SH-SY5Y (cell line): ENCODE results near the gene DDX41.

ENCODE experiments used
- GATA2 ChIP-seq: IDR thresholded peaks from 2 replicates; pipeline ENCODE4 v1.6.1; 2011; ENCODE audit warnings: mild to moderate bottlenecking, low read depth, low read length
- GATA3 ChIP-seq: IDR thresholded peaks from 2 replicates; pipeline ENCODE4 v1.6.1; 2011; ENCODE audit warnings: low read depth, mild to moderate bottlenecking, low read length, moderate library complexity

DDX41 gene

GRCh38 chr5:177477701-177478477 lies 38.9 kb downstream of the DDX41 start:
- TF ChIP-seq GATA3 (no peak), GATA2 (no peak)

- TF ChIP-seq GATA3 (no peak), GATA2 (no peak)
Measured at GRCh38 chr5:177476531-177477233, 40.1 kb downstream of the DDX41 start.

- TF ChIP-seq GATA2 (no peak), GATA3 (no peak)
Measured at GRCh38 chr5:177475563-177476427, 41.0 kb downstream of the DDX41 start.

GRCh38 chr5:177474846-177475562 lies 41.8 kb downstream of the DDX41 start:
- TF ChIP-seq GATA3 (no peak), GATA2 (no peak)

GRCh38 chr5:177474002-177474476 lies 42.7 kb downstream of the DDX41 start:
- TF ChIP-seq GATA3, result no peak
- TF ChIP-seq GATA2, result no peak

- no peak for TF ChIP-seq GATA2
- TF ChIP-seq GATA3, result no peak
Measured at GRCh38 chr5:177473443-177474001, 43.2 kb downstream of the DDX41 start, which contains the start of gene DBN1. Gene DBN1, minus strand, starts transcription at chr5:177473634. Its CDS starts 113 bp downstream, at chr5:177473521.

- TF ChIP-seq GATA2, result no peak
- TF ChIP-seq GATA3, result no peak
Measured at GRCh38 chr5:177472460-177473442, 44.0 kb downstream of the DDX41 start.

- no peak for TF ChIP-seq GATA2
- no peak for TF ChIP-seq GATA3
Measured at GRCh38 chr5:177471610-177472356, 45.0 kb downstream of the DDX41 start.

GRCh38 chr5:177470759-177471536 lies 45.8 kb downstream of the DDX41 start:
- TF ChIP-seq GATA2, result no peak
- TF ChIP-seq GATA3, result no peak

GRCh38 chr5:177469750-177470525 lies 46.8 kb downstream of the DDX41 start:
- TF ChIP-seq GATA3 (no peak), GATA2 (no peak)
